HepG2 (cell line): ENCODE results near the gene VWA1. TPM values are rescaled to one million over a fixed set of nuclear protein-coding genes. Genes with fewer than 3 reads are reported as not detected.
A peak's percentile ranks its signal among the peaks of the same experiment; 100 is the strongest.

Experiments
- CAMTA2 ChIP-seq: sonication (generic); formaldehyde crosslinking; IDR thresholded peaks from 2 replicates; pipeline ENCODE4 v1.4.0; 2020; ENCODE audit warnings: mild to moderate bottlenecking, missing genetic modification reagents, borderline replicate concordance
- EP300 ChIP-seq, 3 experiments: sonication (generic) in 1 of 3; formaldehyde crosslinking in 1 of 3; IDR thresholded peaks; 2 replicates each; pipeline versions ENCODE4 v1.5.1 to v1.6.1; 2011 to 2020; ENCODE audit warnings: low read depth in 2 of 3, low read length in 2 of 3, borderline replicate concordance in 1 of 3, improper control_type of control experiment in 1 of 3, mild to moderate bottlenecking in 1 of 3, missing genetic modification reagents in 1 of 3, moderate library complexity in 1 of 3
- FOXK1 ChIP-seq: sonication (generic); formaldehyde crosslinking; IDR thresholded peaks from 2 replicates; pipeline ENCODE4 v1.4.0; 2020; ENCODE audit warnings: low read depth, missing genetic modification reagents, borderline replicate concordance
- MYNN ChIP-seq: sonication (generic); formaldehyde crosslinking; IDR thresholded peaks from 2 replicates; pipeline ENCODE4 v1.4.0; 2020; ENCODE audit warnings: mild to moderate bottlenecking, low read depth, missing genetic modification reagents
- MZF1 ChIP-seq: sonication (generic); formaldehyde crosslinking; IDR thresholded peaks from 2 replicates; pipeline ENCODE4 v1.8.1; 2023; ENCODE audit warnings: mild to moderate bottlenecking, missing genetic modification reagents, borderline replicate concordance
- SALL2 ChIP-seq: sonication (generic); formaldehyde crosslinking; IDR thresholded peaks from 2 replicates; pipeline ENCODE4 v1.8.1; 2023; ENCODE audit warnings: mild to moderate bottlenecking, missing genetic modification reagents, inconsistent platforms
- SMC3 ChIP-seq: IDR thresholded peaks from 2 replicates; pipeline ENCODE4 v1.6.1; 2011; ENCODE audit warnings: low read length, improper control_type of control experiment
- SOX6 ChIP-seq, 2 experiments: fragments of 450-650 bp in 1 of 2; sonication (generic) in 1 of 2; formaldehyde crosslinking in 1 of 2; IDR thresholded peaks; 2 replicates each; pipeline versions ENCODE4 v1.4.0 to v1.6.1; 2017 to 2020; ENCODE audit warnings: antibody characterized with exemption in 1 of 2, mild to moderate bottlenecking in 1 of 2, missing genetic modification reagents in 1 of 2
- SUZ12 ChIP-seq: fragments of 150-350 bp; IDR thresholded peaks from 2 replicates; pipeline ENCODE4 v1.6.1; 2014; ENCODE audit warnings: low read depth, low read length
- TCF7 ChIP-seq: sonication (generic); IDR thresholded peaks from 2 replicates; pipeline ENCODE4 v1.6.1; 2016; ENCODE audit warnings: antibody characterized with exemption, low read depth
- THAP9 ChIP-seq: sonication (generic); formaldehyde crosslinking; IDR thresholded peaks from 2 replicates; pipeline ENCODE4; 2020; ENCODE audit warnings: missing genetic modification reagents, mild to moderate bottlenecking, borderline replicate concordance
- ZKSCAN5 ChIP-seq: sonication (generic); formaldehyde crosslinking; IDR thresholded peaks from 2 replicates; pipeline ENCODE4 v1.5.1; 2020; ENCODE audit warnings: mild to moderate bottlenecking, missing genetic modification reagents
- ZMYM3 ChIP-seq: sonication (generic); formaldehyde crosslinking; IDR thresholded peaks from 2 replicates; pipeline ENCODE4 v1.5.1; 2020; ENCODE audit warnings: mild to moderate bottlenecking, missing genetic modification reagents
- ZNF10 ChIP-seq: sonication (generic); formaldehyde crosslinking; IDR thresholded peaks from 2 replicates; pipeline ENCODE4 v1.4.0; 2020; ENCODE audit warnings: mild to moderate bottlenecking, low read depth, missing genetic modification reagents, borderline replicate concordance
- ZNF230 ChIP-seq: sonication (generic); formaldehyde crosslinking; IDR thresholded peaks from 2 replicates; pipeline ENCODE4 v1.4.0; 2020; ENCODE audit warnings: mild to moderate bottlenecking, missing genetic modification reagents
- ZNF749 ChIP-seq: sonication (generic); formaldehyde crosslinking; IDR thresholded peaks from 2 replicates; pipeline ENCODE4 v1.8.0; 2022; ENCODE audit warnings: mild to moderate bottlenecking, missing genetic modification reagents, moderate library complexity, borderline replicate concordance
- ZSCAN21 ChIP-seq: sonication (generic); formaldehyde crosslinking; IDR thresholded peaks from 2 replicates; pipeline ENCODE4 v1.8.0; 2022; ENCODE audit warnings: mild to moderate bottlenecking, missing genetic modification reagents, moderate library complexity, borderline replicate concordance
- polyA plus RNA-seq, 8 experiments: library from polyadenylated mRNA; depleted of rRNA in 3 of 8; stranded (reverse) in 7 of 8; unstranded in 1 of 8; fragments of >200 nt; fragmentation: Illumina TruSeq in 4 of 8; extraction: Trizol in 4 of 8; gene quantifications; 2 replicates each; pipeline versions ENCODE4 v1.2.1 to v1.2.3, GENCODE V29; 2011 to 2016; ENCODE audit warnings: low read depth in 4 of 8, missing spikeins in 1 of 8, mixed read lengths in 1 of 8; ENCODE audit not compliant: insufficient read depth in 1 of 8
- total RNA-seq, 5 experiments: library from RNA; depleted of rRNA; stranded (reverse); fragments of >200 nt; fragmentation: Illumina TruSeq; extraction: Trizol; gene quantifications; 2 replicates each; pipeline ENCODE4 v1.2.3, GENCODE V29; 2016; ENCODE audit warnings: low read depth in 1 of 5
- TF ChIP-seq, protein P1 (sequence below): sonication (generic); formaldehyde crosslinking; IDR thresholded peaks from 2 replicates; pipeline ENCODE4 v1.4.0; 2020; ENCODE audit warnings: missing genetic modification reagents, borderline replicate concordance
- TF ChIP-seq, protein P2 (sequence below): sonication (generic); formaldehyde crosslinking; IDR thresholded peaks from 2 replicates; pipeline ENCODE4 v1.9.0; 2022; ENCODE audit warnings: missing genetic modification reagents, mild to moderate bottlenecking, borderline replicate concordance
- TF ChIP-seq, protein P3 (sequence below): sonication (generic); formaldehyde crosslinking; IDR thresholded peaks from 2 replicates; pipeline ENCODE4 v1.5.1; 2020; ENCODE audit warnings: missing genetic modification reagents, mild to moderate bottlenecking, borderline replicate concordance

Gene VWA1
- total and polyA plus RNA-seq, 2 of the 13 experiments (the other 11 are each of a cell fraction or from before 2014, with no cell fraction given): 40.9 to 57.5 TPM

DNA sequence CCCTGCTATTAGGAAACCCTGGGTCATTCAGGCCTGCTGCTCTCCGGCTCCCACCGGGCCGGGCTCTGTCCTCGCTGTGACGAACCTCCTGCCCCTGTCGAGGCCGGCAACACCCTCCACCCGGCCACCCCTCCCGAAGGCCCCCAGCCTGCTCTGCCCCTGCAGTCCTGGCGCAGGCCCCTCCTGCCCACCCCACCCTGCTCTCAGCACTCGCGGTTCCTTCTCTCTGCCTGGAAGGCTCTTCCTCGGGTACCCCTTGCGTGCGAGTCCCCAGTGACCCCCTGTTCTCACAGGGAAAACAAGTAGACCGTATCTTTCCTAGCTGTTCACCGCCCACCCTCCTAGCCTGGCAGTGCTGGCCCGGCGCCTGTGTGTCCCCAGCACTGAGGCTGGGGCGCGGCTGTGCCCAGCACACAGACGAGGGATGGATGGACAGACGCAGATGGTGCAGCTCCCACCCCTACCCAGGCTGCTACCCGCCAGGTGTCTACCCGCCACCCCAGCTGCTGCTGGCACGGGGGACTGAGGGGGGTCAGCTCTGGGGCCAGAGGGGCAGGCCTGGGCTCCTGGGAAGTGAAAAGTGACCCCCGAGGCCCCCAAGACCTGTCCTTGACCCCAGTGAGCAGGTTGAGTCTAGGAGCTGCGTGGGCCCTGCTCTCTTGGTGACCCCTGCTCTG is 3.1 kb upstream of the VWA1 start (continued):
- TF ChIP-seq THAP9 (CRISPR knock-in tag): no peak
- TF ChIP-seq, protein P1, sequence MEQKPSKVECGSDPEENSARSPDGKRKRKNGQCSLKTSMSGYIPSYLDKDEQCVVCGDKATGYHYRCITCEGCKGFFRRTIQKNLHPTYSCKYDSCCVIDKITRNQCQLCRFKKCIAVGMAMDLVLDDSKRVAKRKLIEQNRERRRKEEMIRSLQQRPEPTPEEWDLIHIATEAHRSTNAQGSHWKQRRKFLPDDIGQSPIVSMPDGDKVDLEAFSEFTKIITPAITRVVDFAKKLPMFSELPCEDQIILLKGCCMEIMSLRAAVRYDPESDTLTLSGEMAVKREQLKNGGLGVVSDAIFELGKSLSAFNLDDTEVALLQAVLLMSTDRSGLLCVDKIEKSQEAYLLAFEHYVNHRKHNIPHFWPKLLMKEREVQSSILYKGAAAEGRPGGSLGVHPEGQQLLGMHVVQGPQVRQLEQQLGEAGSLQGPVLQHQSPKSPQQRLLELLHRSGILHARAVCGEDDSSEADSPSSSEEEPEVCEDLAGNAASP (CRISPR knock-in tag): no peak
- TF ChIP-seq MYNN: no peak
- 0 out of 2 replicates have a peak, but pooled peaks have one; percentile 21 for TF ChIP-seq ZSCAN21 (CRISPR knock-in tag)
- TF ChIP-seq SOX6 (IDR thresholded peaks at IDR 0.05): no peak
- no peak for TF ChIP-seq SOX6 (CRISPR knock-in tag; IDR thresholded peaks at IDR 0.05)
- TF ChIP-seq CAMTA2 (CRISPR knock-in tag): 0 out of 2 replicates have a peak, but pooled peaks have one; percentile 18
- TF ChIP-seq SUZ12: no peak
- TF ChIP-seq SMC3: no peak
- TF ChIP-seq ZMYM3 (CRISPR knock-in tag): no peak
- no peak for TF ChIP-seq FOXK1 (CRISPR knock-in tag)
- no peak for TF ChIP-seq SALL2
- no peak for TF ChIP-seq TCF7
- TF ChIP-seq ZNF10 (CRISPR knock-in tag): no peak
- TF ChIP-seq, protein P2, sequence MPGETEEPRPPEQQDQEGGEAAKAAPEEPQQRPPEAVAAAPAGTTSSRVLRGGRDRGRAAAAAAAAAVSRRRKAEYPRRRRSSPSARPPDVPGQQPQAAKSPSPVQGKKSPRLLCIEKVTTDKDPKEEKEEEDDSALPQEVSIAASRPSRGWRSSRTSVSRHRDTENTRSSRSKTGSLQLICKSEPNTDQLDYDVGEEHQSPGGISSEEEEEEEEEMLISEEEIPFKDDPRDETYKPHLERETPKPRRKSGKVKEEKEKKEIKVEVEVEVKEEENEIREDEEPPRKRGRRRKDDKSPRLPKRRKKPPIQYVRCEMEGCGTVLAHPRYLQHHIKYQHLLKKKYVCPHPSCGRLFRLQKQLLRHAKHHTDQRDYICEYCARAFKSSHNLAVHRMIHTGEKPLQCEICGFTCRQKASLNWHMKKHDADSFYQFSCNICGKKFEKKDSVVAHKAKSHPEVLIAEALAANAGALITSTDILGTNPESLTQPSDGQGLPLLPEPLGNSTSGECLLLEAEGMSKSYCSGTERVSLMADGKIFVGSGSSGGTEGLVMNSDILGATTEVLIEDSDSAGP: no peak
- TF ChIP-seq, protein P3, sequence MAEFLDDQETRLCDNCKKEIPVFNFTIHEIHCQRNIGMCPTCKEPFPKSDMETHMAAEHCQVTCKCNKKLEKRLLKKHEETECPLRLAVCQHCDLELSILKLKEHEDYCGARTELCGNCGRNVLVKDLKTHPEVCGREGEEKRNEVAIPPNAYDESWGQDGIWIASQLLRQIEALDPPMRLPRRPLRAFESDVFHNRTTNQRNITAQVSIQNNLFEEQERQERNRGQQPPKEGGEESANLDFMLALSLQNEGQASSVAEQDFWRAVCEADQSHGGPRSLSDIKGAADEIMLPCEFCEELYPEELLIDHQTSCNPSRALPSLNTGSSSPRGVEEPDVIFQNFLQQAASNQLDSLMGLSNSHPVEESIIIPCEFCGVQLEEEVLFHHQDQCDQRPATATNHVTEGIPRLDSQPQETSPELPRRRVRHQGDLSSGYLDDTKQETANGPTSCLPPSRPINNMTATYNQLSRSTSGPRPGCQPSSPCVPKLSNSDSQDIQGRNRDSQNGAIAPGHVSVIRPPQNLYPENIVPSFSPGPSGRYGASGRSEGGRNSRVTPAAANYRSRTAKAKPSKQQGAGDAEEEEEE (CRISPR knock-in tag): no peak
- TF ChIP-seq ZNF749: no peak
- TF ChIP-seq ZNF230 (CRISPR knock-in tag): no peak
- TF ChIP-seq ZKSCAN5 (CRISPR knock-in tag): no peak
- TF ChIP-seq MZF1 (CRISPR knock-in tag): 0 out of 2 replicates have a peak, but pooled peaks have one; percentile 16
- TF ChIP-seq EP300 (IDR thresholded peaks at IDR 0.05; ENCODE audit: low read depth in 2 of 2, low read length in 2 of 2): 0 out of 4 replicates have a peak, but pooled peaks of 1 of the 2 experiments have one; percentile 0
- no peak for TF ChIP-seq EP300 (CRISPR knock-in tag; IDR thresholded peaks at IDR 0.05; ENCODE audit: borderline replicate concordance)
